GM10266 (cell line): ENCODE results near the gene COL13A1.

Experiments used
- DNase-seq: peaks from one replicate; pipeline ENCODE4 v3.0.0; 2012; ENCODE audit errors: extremely low spot score
- CTCF ChIP-seq: IDR thresholded peaks from 2 replicates; pipeline ENCODE4 v1.5.1; 2012; ENCODE audit warnings: mild to moderate bottlenecking, low read depth; ENCODE audit not compliant: control insufficient read depth, insufficient read depth; ENCODE audit errors: missing control alignments

COL13A1 gene

GRCh38 chr10:69953851-69954250 is 152.1 kb downstream of the COL13A1 start:
- DNase-seq: no peak
- no peak for TF ChIP-seq CTCF

GRCh38 chr10:69955211-69955805 is 153.6 kb downstream of the COL13A1 start:
- TF ChIP-seq CTCF: no peak
- DNase-seq: no peak

GRCh38 chr10:69955897-69956740 is 154.4 kb downstream of the COL13A1 start:
- TF ChIP-seq CTCF: no peak
- DNase-seq: no peak

- no peak for DNase-seq
- no peak for TF ChIP-seq CTCF
Measured at GRCh38 chr10:69956741-69957230, 155.1 kb downstream of the COL13A1 start.

- DNase-seq: no peak
- no peak for TF ChIP-seq CTCF
Measured at GRCh38 chr10:69957241-69957885, 155.7 kb downstream of the COL13A1 start.

GRCh38 chr10:69957886-69958555 is 156.3 kb downstream of the COL13A1 start:
- TF ChIP-seq CTCF: peak; percentile 85
- DNase-seq: peak; percentile 77
